HUDEP-2 (cell line): ENCODE data around the gene MAMLD1.

Experiments
- DNase-seq, 76 experiments: peaks; one replicate each; lab custom pipeline; 2025; ENCODE audit not compliant: unreplicated experiment in 76 of 76; lab: John Stamatoyannopoulos, UW

Gene MAMLD1

GRCh38 chrX:150352114-150352513 is 11.0 kb upstream of the MAMLD1 start:
- DNase-seq = no peak

- peak in 3 of 76 experiments; percentile 1 to 34 (median 1) for DNase-seq
Measured at GRCh38 chrX:150352581-150352980, 10.5 kb upstream of the MAMLD1 start.

- no peak for DNase-seq
Measured at GRCh38 chrX:150355913-150356312, 7.2 kb upstream of the MAMLD1 start.

- no peak for DNase-seq
Measured at GRCh38 chrX:150357790-150358189, 5.3 kb upstream of the MAMLD1 start.

- DNase-seq = no peak
Measured at GRCh38 chrX:150358651-150359050, 4.5 kb upstream of the MAMLD1 start.

GRCh38 chrX:150360331-150360730 is 2.8 kb upstream of the MAMLD1 start:
- DNase-seq = no peak

- DNase-seq = peak in 7 of 76 experiments; percentile 0 to 31 (median 0)
Measured at GRCh38 chrX:150361070-150361776, 1.9 kb upstream of the MAMLD1 start.

- DNase-seq = no peak
Measured at GRCh38 chrX:150361777-150362351, 1.3 kb upstream of the MAMLD1 start.

- peak in 3 of 76 experiments; percentile 4 to 14 (median 5) for DNase-seq
Measured at GRCh38 chrX:150363561-150364346, 637 bp downstream of the MAMLD1 start.

GRCh38 chrX:150364347-150365050 is 1.4 kb downstream of the MAMLD1 start:
- DNase-seq = peak in 9 of 76 experiments; percentile 1 to 27 (median 9)

GRCh38 chrX:150365051-150365989 is 2.2 kb downstream of the MAMLD1 start:
- DNase-seq = peak in 56 of 76 experiments; percentile 0 to 74 (median 34)

- peak in 71 of 76 experiments; percentile 1 to 84 (median 50) for DNase-seq
Measured at GRCh38 chrX:150365990-150366911, 3.1 kb downstream of the MAMLD1 start.

GRCh38 chrX:150366951-150367545 is 3.9 kb downstream of the MAMLD1 start:
- DNase-seq = no peak

- DNase-seq = no peak
Measured at GRCh38 chrX:150370589-150371312, 7.6 kb downstream of the MAMLD1 start.

GRCh38 chrX:150371877-150372276 is 8.8 kb downstream of the MAMLD1 start:
- no peak for DNase-seq

GRCh38 chrX:150372280-150372679 is 9.2 kb downstream of the MAMLD1 start:
- no peak for DNase-seq

GRCh38 chrX:150372756-150373155 is 9.6 kb downstream of the MAMLD1 start:
- no peak for DNase-seq
